ENCODE results near the gene MBNL1.

DNA sequence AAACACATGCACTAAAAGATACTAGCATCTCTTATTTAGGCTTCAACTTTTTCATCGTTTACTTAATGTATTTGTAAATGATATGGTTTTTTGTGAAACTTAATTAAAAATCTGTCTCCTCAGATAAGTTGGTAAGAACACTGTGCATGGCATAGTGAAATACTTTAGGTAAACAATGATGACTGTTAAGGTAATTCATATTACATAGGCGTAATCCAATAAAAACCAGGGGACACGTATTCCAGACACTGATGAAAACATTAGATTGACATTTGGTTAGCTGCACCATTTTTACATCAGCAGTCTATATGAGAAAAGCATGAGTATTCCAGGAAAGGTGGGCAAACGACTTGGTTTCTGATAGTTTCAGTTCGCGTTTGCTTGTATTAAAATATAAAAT, 170.0 kb downstream of the MBNL1 start:
- TF ChIP-seq ZNF557 (CRISPR knock-in tag; IDR thresholded peaks at IDR 0.05) (no peak), ZFAT (CRISPR knock-in tag; conservative IDR thresholded peaks at IDR 0.05) (no peak), SRSF4 (IDR thresholded peaks at IDR 0.05; ENCODE audit: low read depth, low read length, poor library complexity, severe bottlenecking) (no peak), GABPA (IDR thresholded peaks at IDR 0.05; ENCODE audit: low read depth, low read length) (no peak), GABPA (CRISPR knock-in tag; IDR thresholded peaks at IDR 0.05; ENCODE audit: low read depth) (no peak), TCF7 (IDR thresholded peaks at IDR 0.05; ENCODE audit: low read depth) (no peak), JUND (CRISPR knock-in tag; IDR thresholded peaks at IDR 0.05) (no peak)
- TF ChIP-seq, protein P1, sequence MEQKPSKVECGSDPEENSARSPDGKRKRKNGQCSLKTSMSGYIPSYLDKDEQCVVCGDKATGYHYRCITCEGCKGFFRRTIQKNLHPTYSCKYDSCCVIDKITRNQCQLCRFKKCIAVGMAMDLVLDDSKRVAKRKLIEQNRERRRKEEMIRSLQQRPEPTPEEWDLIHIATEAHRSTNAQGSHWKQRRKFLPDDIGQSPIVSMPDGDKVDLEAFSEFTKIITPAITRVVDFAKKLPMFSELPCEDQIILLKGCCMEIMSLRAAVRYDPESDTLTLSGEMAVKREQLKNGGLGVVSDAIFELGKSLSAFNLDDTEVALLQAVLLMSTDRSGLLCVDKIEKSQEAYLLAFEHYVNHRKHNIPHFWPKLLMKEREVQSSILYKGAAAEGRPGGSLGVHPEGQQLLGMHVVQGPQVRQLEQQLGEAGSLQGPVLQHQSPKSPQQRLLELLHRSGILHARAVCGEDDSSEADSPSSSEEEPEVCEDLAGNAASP (CRISPR knock-in tag; IDR thresholded peaks at IDR 0.05; ENCODE audit: borderline replicate concordance) = no peak
- TF ChIP-seq, protein P2, sequence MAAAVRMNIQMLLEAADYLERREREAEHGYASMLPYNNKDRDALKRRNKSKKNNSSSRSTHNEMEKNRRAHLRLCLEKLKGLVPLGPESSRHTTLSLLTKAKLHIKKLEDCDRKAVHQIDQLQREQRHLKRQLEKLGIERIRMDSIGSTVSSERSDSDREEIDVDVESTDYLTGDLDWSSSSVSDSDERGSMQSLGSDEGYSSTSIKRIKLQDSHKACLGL (CRISPR knock-in tag; IDR thresholded peaks at IDR 0.05) = no peak
- TF ChIP-seq, protein P3, sequence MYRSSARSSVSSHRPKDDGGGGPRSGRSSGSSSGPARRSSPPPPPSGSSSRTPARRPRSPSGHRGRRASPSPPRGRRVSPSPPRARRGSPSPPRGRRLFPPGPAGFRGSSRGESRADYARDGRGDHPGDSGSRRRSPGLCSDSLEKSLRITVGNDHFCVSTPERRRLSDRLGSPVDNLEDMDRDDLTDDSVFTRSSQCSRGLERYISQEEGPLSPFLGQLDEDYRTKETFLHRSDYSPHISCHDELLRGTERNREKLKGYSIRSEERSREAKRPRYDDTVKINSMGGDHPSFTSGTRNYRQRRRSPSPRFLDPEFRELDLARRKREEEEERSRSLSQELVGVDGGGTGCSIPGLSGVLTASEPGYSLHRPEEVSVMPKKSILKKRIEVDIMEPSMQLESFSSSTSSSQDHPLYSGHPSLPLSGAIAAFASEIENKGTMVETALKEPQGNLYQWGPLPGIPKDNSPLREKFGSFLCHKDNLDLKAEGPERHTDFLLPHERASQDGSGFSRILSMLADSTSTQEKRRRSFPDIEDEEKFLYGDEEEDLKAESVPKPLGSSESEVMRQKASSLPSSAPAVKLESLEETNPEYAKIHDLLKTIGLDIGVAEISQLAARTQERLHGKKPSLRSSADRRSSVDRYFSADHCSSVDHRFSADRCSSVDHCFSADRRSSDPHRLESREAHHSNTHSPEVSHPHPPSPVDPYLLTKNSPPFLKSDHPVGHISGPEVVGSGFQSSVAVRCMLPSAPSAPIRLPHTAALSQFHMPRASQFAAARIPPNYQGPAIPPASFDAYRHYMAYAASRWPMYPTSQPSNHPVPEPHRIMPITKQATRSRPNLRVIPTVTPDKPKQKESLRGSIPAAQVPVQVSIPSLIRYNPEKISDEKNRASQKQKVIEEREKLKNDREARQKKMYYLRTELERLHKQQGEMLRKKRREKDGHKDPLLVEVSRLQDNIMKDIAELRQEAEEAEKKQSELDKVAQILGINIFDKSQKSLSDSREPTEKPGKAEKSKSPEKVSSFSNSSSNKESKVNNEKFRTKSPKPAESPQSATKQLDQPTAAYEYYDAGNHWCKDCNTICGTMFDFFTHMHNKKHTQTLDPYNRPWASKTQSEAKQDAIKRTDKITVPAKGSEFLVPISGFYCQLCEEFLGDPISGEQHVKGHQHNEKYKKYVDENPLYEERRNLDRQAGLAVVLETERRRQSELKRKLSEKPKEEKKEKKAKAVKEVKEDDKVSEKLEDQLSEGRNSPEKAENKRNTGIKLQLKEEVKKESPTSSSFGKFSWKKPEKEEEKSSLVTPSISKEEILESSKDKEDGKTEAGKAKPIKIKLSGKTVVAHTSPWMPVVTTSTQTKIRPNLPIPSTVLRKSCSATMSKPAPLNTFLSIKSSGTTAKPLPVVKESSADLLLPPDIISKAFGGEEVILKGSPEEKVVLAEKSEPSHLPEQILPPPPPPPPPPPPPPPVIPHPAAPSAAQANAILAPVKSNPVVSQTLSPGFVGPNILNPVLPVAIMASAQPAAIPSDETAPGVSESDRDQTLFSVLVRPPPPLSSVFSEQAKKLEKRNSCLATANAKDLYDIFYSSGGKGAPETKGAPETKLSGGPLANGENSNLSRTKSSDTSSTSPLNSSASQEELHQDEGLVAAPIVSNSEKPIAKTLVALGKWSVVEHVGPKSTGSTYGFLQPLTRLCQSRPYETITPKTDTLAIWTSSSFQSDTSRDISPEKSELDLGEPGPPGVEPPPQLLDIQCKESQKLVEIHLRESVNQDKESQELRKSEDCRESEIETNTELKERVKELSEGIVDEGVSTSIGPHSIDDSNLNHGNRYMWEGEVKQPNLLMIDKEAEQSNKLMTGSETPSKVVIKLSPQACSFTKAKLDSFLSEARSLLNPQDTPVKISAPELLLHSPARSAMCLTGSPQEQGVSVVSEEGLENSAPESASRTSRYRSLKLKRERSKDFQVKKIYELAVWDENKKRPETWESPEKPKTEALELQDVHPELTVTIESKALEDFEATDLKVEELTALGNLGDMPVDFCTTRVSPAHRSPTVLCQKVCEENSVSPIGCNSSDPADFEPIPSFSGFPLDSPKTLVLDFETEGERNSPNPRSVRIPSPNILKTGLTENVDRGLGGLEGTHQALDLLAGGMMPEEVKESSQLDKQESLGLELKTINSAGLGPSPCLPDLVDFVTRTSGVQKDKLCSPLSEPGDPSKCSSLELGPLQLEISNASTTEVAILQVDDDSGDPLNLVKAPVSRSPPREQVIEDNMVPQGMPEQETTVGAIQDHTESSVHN (CRISPR knock-in tag; IDR thresholded peaks at IDR 0.05) = no peak
